Panc1 (cell line): Measurements from ENCODE around the gene C5AR2.

Source experiments
- CTCF ChIP-seq: fragments of 450-650 bp; IDR thresholded peaks from 2 replicates; pipeline ENCODE4 v1.5.1; 2017; ENCODE audit warnings: mild to moderate bottlenecking
- POLR2AphosphoS5 ChIP-seq: IDR thresholded peaks from 2 replicates; pipeline ENCODE4 v1.6.1; 2012; ENCODE audit warnings: mild to moderate bottlenecking, low read depth, low read length, moderate library complexity
- REST ChIP-seq, 2 experiments: IDR thresholded peaks; 2 replicates each; pipeline ENCODE4 v1.6.1; 2011 to 2012; ENCODE audit warnings: low read depth in 2 of 2, control low read depth in 1 of 2, low read length in 1 of 2, mild to moderate bottlenecking in 1 of 2, moderate library complexity in 1 of 2; ENCODE audit not compliant: insufficient read depth in 1 of 2

DNA sequence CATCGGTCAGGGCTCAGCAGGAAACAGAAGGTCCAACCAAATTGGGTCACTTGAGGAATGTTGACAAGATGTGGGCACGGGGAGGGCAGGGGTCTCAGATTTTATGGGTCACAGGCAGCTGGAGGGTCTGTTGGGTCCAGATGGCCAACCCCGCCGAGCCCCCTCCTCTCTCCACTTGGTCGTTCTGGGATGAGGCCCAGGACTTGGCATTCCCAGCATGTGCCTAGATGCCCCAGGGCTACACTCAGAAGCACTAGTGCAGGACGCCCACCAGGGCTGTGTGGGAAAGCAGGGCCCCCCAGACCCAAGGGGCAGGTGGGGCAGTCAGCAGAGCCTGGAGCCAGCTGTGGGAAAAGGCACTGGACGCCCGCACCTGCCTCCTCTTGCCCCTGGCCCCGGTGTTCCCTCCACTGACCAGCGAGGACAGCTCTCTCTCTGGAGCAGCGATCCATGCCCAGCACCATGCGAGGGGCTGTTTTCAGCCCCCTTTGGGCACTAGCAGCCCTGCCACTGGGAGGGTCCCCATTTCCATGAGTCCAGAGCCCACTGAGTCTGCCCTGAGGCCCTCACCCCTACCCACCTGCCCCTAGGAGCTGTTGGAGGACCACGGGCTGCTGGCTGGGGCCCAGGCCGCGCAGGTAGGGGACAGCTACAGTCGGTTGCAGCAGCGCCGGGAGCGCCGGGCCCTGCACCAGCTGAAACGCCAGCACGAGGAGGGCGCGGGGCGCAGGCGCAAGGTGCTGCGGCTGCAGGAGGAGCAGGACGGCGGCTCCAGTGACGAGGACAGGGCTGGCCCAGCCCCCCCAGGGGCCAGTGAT, 43.1 kb downstream of the C5AR2 start:
- TF ChIP-seq CTCF (no peak), POLR2AphosphoS5 (no peak), REST (IDR thresholded peaks at IDR 0.05; ENCODE audit: insufficient read depth in 1 of 2, low read depth in 2 of 2, low read length in 1 of 2) (no peak)
